Muscle layer of duodenum (tissue), 2 donors: ENCODE data around the gene ANGPTL1.

ENCODE experiments used
- H3K27ac ChIP-seq: one replicate; pipeline ENCODE4 v1.7.0; 2013; ENCODE audit warnings: mild to moderate bottlenecking, low read length
- H3K27me3 ChIP-seq: one replicate; pipeline ENCODE4 v1.7.0; 2013; ENCODE audit warnings: low read depth, mild to moderate bottlenecking, control low read depth, low read length
- H3K36me3 ChIP-seq, 2 donors: one replicate each; pipeline ENCODE4 v1.7.0; 2013; ENCODE audit warnings: low read length in 2 of 2, control low read depth in 1 of 2, mild to moderate bottlenecking in 1 of 2; ENCODE audit not compliant: insufficient read depth in 2 of 2, control insufficient read depth in 1 of 2
- H3K4me1 ChIP-seq, 2 donors: one replicate each; pipeline ENCODE4 v1.7.0; 2013; ENCODE audit warnings: low read length in 2 of 2, mild to moderate bottlenecking in 2 of 2, control low read depth in 1 of 2, moderate library complexity in 1 of 2; ENCODE audit not compliant: insufficient read depth in 2 of 2, control insufficient read depth in 1 of 2
- H3K4me3 ChIP-seq, 2 donors: one replicate each; pipeline ENCODE4 v1.7.0; 2013; ENCODE audit warnings: low read length in 2 of 2, low read depth in 1 of 2, mild to moderate bottlenecking in 1 of 2
- H3K9me3 ChIP-seq, 2 donors: one replicate each; pipeline ENCODE4 v1.7.0; 2013; ENCODE audit warnings: low read length in 2 of 2, control low read depth in 1 of 2, mild to moderate bottlenecking in 1 of 2; ENCODE audit not compliant: control insufficient read depth in 1 of 2
- donor health status: healthy.

Gene ANGPTL1

GRCh38 chr1:178821134-178821866 lies 49.6 kb downstream of the ANGPTL1 start:
- Histone ChIP-seq H3K27ac (no peak overlapping the region), H3K4me3 (no peak overlapping the region), H3K27me3 (no peaks in the 10 kb centered on the region)

GRCh38 chr1:178819123-178819522 lies 51.8 kb downstream of the ANGPTL1 start:
- H3K4me1 ChIP-seq, result peaks cover 0 to 7% of the 10 kb centered on the region in 2 donors
- H3K9me3 ChIP-seq, result no peaks in the 10 kb centered on the region
- H3K36me3 ChIP-seq, result peaks cover 0 to 2% of the 10 kb centered on the region in 2 donors
- H3K27ac ChIP-seq, result no peak overlapping the region
- no peaks in the 10 kb centered on the region for H3K27me3 ChIP-seq
- H3K4me3 ChIP-seq, result no peak overlapping the region

More at GRCh38 chr1:178821134-178821866, 49.6 kb downstream of the ANGPTL1 start:
- peaks cover 0 to 2% of the 10 kb centered on the region in 2 donors for H3K36me3 ChIP-seq
- H3K4me1 ChIP-seq, result peaks cover 0 to 7% of the 10 kb centered on the region in 2 donors
- H3K9me3 ChIP-seq, result no peaks in the 10 kb centered on the region

- Histone ChIP-seq H3K27ac (no peak overlapping the region), H3K4me3 (no peak overlapping the region), H3K9me3 (no peaks in the 10 kb centered on the region), H3K27me3 (no peaks in the 10 kb centered on the region), H3K4me1 (peaks cover 0 to 7% of the 10 kb centered on the region in 2 donors), H3K36me3 (peaks cover 0 to 2% of the 10 kb centered on the region in 2 donors)
Measured at GRCh38 chr1:178818416-178818815, 52.5 kb downstream of the ANGPTL1 start.

- H3K4me1 ChIP-seq, result no peaks in the 10 kb centered on the region
- H3K27ac ChIP-seq, result no peak overlapping the region
- H3K36me3 ChIP-seq, result peaks cover 0 to 7% of the 10 kb centered on the region in 2 donors
- no peaks in the 10 kb centered on the region for H3K27me3 ChIP-seq
- H3K9me3 ChIP-seq, result no peaks in the 10 kb centered on the region
- H3K4me3 ChIP-seq, result no peak overlapping the region
Measured at GRCh38 chr1:178810585-178810984, 60.3 kb downstream of the ANGPTL1 start.

- no peaks in the 10 kb centered on the region for H3K9me3 ChIP-seq
- H3K27me3 ChIP-seq, result no peaks in the 10 kb centered on the region
- no peak overlapping the region for H3K27ac ChIP-seq
- H3K4me3 ChIP-seq, result no peak overlapping the region
- peaks cover 0 to 7% of the 10 kb centered on the region in 2 donors for H3K36me3 ChIP-seq
- H3K4me1 ChIP-seq, result no peaks in the 10 kb centered on the region
Measured at GRCh38 chr1:178808529-178808928, 62.3 kb downstream of the ANGPTL1 start.

- peaks cover 0 to 7% of the 10 kb centered on the region in 2 donors for H3K36me3 ChIP-seq
- no peaks in the 10 kb centered on the region for H3K4me1 ChIP-seq
- H3K4me3 ChIP-seq, result no peak overlapping the region
- no peaks in the 10 kb centered on the region for H3K9me3 ChIP-seq
- H3K27ac ChIP-seq, result no peak overlapping the region
- H3K27me3 ChIP-seq, result no peaks in the 10 kb centered on the region
Measured at GRCh38 chr1:178806665-178807300, 64.1 kb downstream of the ANGPTL1 start.

- Histone ChIP-seq H3K9me3 (peaks cover 3 to 5% of the 10 kb centered on the region in 2 donors), H3K4me3 (no peak overlapping the region), H3K27me3 (no peaks in the 10 kb centered on the region), H3K4me1 (no peaks in the 10 kb centered on the region), H3K36me3 (peaks cover 0 to 6% of the 10 kb centered on the region in 2 donors), H3K27ac (no peak overlapping the region)
Measured at GRCh38 chr1:178802873-178803272, 68.0 kb downstream of the ANGPTL1 start.
